Adipocyte (in vitro differentiated cells): Measurements from ENCODE around the gene EDN3.
A peak's percentile ranks its signal among the peaks of the same experiment; 100 is the strongest.
"Not testable (repeated sequence)": the region's sequence is repeated elsewhere in the genome, so short reads cannot be mapped to it uniquely, and the experiment has no call there.

ENCODE experiments used
- DNase-seq: peaks from one replicate; pipeline ENCODE4 v3.0.0-alpha.2; 2015; ENCODE audit warnings: low read depth
- H3K27me3 ChIP-seq: replicated peaks from 2 replicates; pipeline ENCODE4 v1.7.0; 2013; ENCODE audit warnings: mild to moderate bottlenecking, low read length, moderate library complexity; ENCODE audit not compliant: control insufficient read depth, insufficient read depth
- H3K36me3 ChIP-seq: 2 replicates; pipeline ENCODE4 v1.7.0; 2013; ENCODE audit warnings: low read length, mild to moderate bottlenecking, moderate library complexity; ENCODE audit not compliant: control insufficient read depth, insufficient read depth, severe bottlenecking
- H3K4me1 ChIP-seq: 2 replicates; pipeline ENCODE4 v1.7.0; 2013; ENCODE audit warnings: mild to moderate bottlenecking, low read length, moderate library complexity; ENCODE audit not compliant: control insufficient read depth, insufficient read depth
- H3K4me3 ChIP-seq: 2 replicates; pipeline ENCODE4 v1.7.0; 2013; ENCODE audit warnings: mild to moderate bottlenecking, low read length, moderate library complexity
- H3K9ac ChIP-seq: 2 replicates; pipeline ENCODE4 v1.7.0; 2013; ENCODE audit warnings: mild to moderate bottlenecking, low read length, moderate library complexity
- H3K9me3 ChIP-seq: 2 replicates; pipeline ENCODE4 v1.7.0; 2013; ENCODE audit warnings: mild to moderate bottlenecking, low read length, moderate library complexity; ENCODE audit not compliant: control insufficient read depth

Gene EDN3

GRCh38 chr20:59355242-59355641, 54.8 kb downstream of the EDN3 start:
- Histone ChIP-seq H3K4me3 (no peak overlapping the region), H3K9ac (no peak overlapping the region), H3K4me1 (no peaks in the 10 kb centered on the region), H3K9me3 (no peaks in the 10 kb centered on the region), H3K27me3 (peaks cover 19% of the 10 kb centered on the region), H3K36me3 (no peaks in the 10 kb centered on the region)
- DNase-seq: no peak

GRCh38 chr20:59356662-59357165, 56.3 kb downstream of the EDN3 start:
- Histone ChIP-seq H3K4me1 (no peaks in the 10 kb centered on the region), H3K36me3 (no peaks in the 10 kb centered on the region), H3K9ac (no peak overlapping the region), H3K27me3 (peaks cover 33% of the 10 kb centered on the region), H3K4me3 (no peak overlapping the region), H3K9me3 (no peaks in the 10 kb centered on the region)
- DNase-seq: no peak

- not testable (repeated sequence) for H3K4me3 ChIP-seq, H3K36me3 ChIP-seq, H3K9me3 ChIP-seq, DNase-seq, H3K9ac ChIP-seq
- Histone ChIP-seq H3K4me1 (peaks cover 12% of the 10 kb centered on the region), H3K27me3 (peaks cover 34% of the 10 kb centered on the region)
Observed at GRCh38 chr20:59358793-59359192, 58.4 kb downstream of the EDN3 start.

GRCh38 chr20:59359906-59360725, 59.7 kb downstream of the EDN3 start:
- Histone ChIP-seq H3K4me3 (no peak overlapping the region), H3K4me1 (peaks cover 12% of the 10 kb centered on the region), H3K36me3 (no peaks in the 10 kb centered on the region), H3K9me3 (no peaks in the 10 kb centered on the region), H3K27me3 (peaks cover 38% of the 10 kb centered on the region), H3K9ac (no peak overlapping the region)
- no peak for DNase-seq

GRCh38 chr20:59360934-59361333, 60.5 kb downstream of the EDN3 start:
- Histone ChIP-seq H3K4me3 (no peak overlapping the region), H3K27me3 (peaks cover 37% of the 10 kb centered on the region), H3K4me1 (peaks cover 12% of the 10 kb centered on the region), H3K9ac (no peak overlapping the region), H3K36me3 (no peaks in the 10 kb centered on the region), H3K9me3 (no peaks in the 10 kb centered on the region)
- DNase-seq: no peak

- Histone ChIP-seq H3K9ac (no peak overlapping the region), H3K9me3 (no peaks in the 10 kb centered on the region), H3K27me3 (peaks cover 32% of the 10 kb centered on the region), H3K36me3 (no peaks in the 10 kb centered on the region), H3K4me3 (no peak overlapping the region), H3K4me1 (peaks cover 12% of the 10 kb centered on the region)
- DNase-seq: no peak
Observed at GRCh38 chr20:59361411-59361810, 61.0 kb downstream of the EDN3 start.

GRCh38 chr20:59363101-59363500, 62.7 kb downstream of the EDN3 start:
- no peaks in the 10 kb centered on the region for H3K9me3 ChIP-seq

GRCh38 chr20:59364611-59365010, 64.2 kb downstream of the EDN3 start:
- H3K4me1 ChIP-seq: peaks cover 12% of the 10 kb centered on the region
- DNase-seq: no peak
- H3K9ac ChIP-seq: no peak overlapping the region

More at GRCh38 chr20:59363101-59363500, 62.7 kb downstream of the EDN3 start:
- DNase-seq: no peak
- no peaks in the 10 kb centered on the region for H3K36me3 ChIP-seq
- H3K4me3 ChIP-seq: no peak overlapping the region
- H3K4me1 ChIP-seq: peaks cover 12% of the 10 kb centered on the region
- H3K27me3 ChIP-seq: peaks cover 27% of the 10 kb centered on the region
- no peak overlapping the region for H3K9ac ChIP-seq

GRCh38 chr20:59365611-59366285, 65.3 kb downstream of the EDN3 start:
- H3K36me3 ChIP-seq: no peaks in the 10 kb centered on the region
- H3K27me3 ChIP-seq: peaks cover 20% of the 10 kb centered on the region
- no peak overlapping the region for H3K4me3 ChIP-seq
- peaks cover 12% of the 10 kb centered on the region for H3K4me1 ChIP-seq
- no peak for DNase-seq
- no peak overlapping the region for H3K9ac ChIP-seq
- H3K9me3 ChIP-seq: no peaks in the 10 kb centered on the region

More at GRCh38 chr20:59364611-59365010, 64.2 kb downstream of the EDN3 start:
- Histone ChIP-seq H3K27me3 (peaks cover 27% of the 10 kb centered on the region), H3K36me3 (no peaks in the 10 kb centered on the region), H3K4me3 (no peak overlapping the region), H3K9me3 (no peaks in the 10 kb centered on the region)

- Histone ChIP-seq H3K4me1 (no peaks in the 10 kb centered on the region), H3K27me3 (peaks cover 13% of the 10 kb centered on the region), H3K9me3 (no peaks in the 10 kb centered on the region), H3K4me3 (no peak overlapping the region), H3K36me3 (no peaks in the 10 kb centered on the region), H3K9ac (no peak overlapping the region)
- DNase-seq: no peak
Observed at GRCh38 chr20:59371431-59371830, 71.0 kb downstream of the EDN3 start.

GRCh38 chr20:59374261-59374660, 73.8 kb downstream of the EDN3 start:
- peak; percentile 6 for DNase-seq
- peaks cover 15% of the 10 kb centered on the region for H3K27me3 ChIP-seq
- no peaks in the 10 kb centered on the region for H3K36me3 ChIP-seq
- no peak overlapping the region for H3K9ac ChIP-seq
- H3K4me1 ChIP-seq: no peaks in the 10 kb centered on the region
- H3K9me3 ChIP-seq: no peaks in the 10 kb centered on the region
- H3K4me3 ChIP-seq: no peak overlapping the region
